Raji (cell line): Measurements from ENCODE around the gene C20orf173.
A peak's percentile ranks its signal among the peaks of the same experiment; 100 is the strongest.

Source experiments
- POLR2A ChIP-seq: IDR thresholded peaks from 2 replicates; pipeline ENCODE4 v1.6.1; 2011; ENCODE audit warnings: low read depth, low read length, control low read depth; ENCODE audit not compliant: insufficient read depth

C20orf173 gene

GRCh38 chr20:35556871-35557270 lies 27.4 kb upstream of the C20orf173 start:
- TF ChIP-seq POLR2A: no peak

GRCh38 chr20:35555951-35556645 lies 26.6 kb upstream of the C20orf173 start:
- TF ChIP-seq POLR2A: no peak

- no peak for TF ChIP-seq POLR2A
Measured at GRCh38 chr20:35552914-35553313, 23.5 kb upstream of the C20orf173 start.

- no peak for TF ChIP-seq POLR2A
Measured at GRCh38 chr20:35551503-35551902, 22.1 kb upstream of the C20orf173 start.

- no peak for TF ChIP-seq POLR2A
Measured at GRCh38 chr20:35547329-35547728, 17.9 kb upstream of the C20orf173 start.

GRCh38 chr20:35546127-35546526 lies 16.7 kb upstream of the C20orf173 start:
- TF ChIP-seq POLR2A: no peak

GRCh38 chr20:35544436-35544835 lies 15.0 kb upstream of the C20orf173 start:
- TF ChIP-seq POLR2A: no peak

GRCh38 chr20:35542990-35543389 lies 13.5 kb upstream of the C20orf173 start:
- no peak for TF ChIP-seq POLR2A

GRCh38 chr20:35541783-35542662 lies 12.6 kb upstream of the C20orf173 start, which contains the start of gene ERGIC3:
Gene ERGIC3, plus strand, starts transcription at chr20:35542078. Its CDS starts 20 bp downstream, at chr20:35542098.
- TF ChIP-seq POLR2A: peak; percentile 70

- no peak for TF ChIP-seq POLR2A
Measured at GRCh38 chr20:35541118-35541782, 11.8 kb upstream of the C20orf173 start.

GRCh38 chr20:35539756-35540212 lies 10.3 kb upstream of the C20orf173 start:
- TF ChIP-seq POLR2A: peak; percentile 66

GRCh38 chr20:35527122-35527769 lies 2.2 kb downstream of the C20orf173 start:
- TF ChIP-seq POLR2A: no peak

- no peak for TF ChIP-seq POLR2A
Measured at GRCh38 chr20:35525639-35526038, 3.8 kb downstream of the C20orf173 start.

- no peak for TF ChIP-seq POLR2A
Measured at GRCh38 chr20:35523298-35523888, 6.1 kb downstream of the C20orf173 start.

- TF ChIP-seq POLR2A: no peak
Measured at GRCh38 chr20:35518955-35519354, 10.5 kb downstream of the C20orf173 start.

- no peak for TF ChIP-seq POLR2A
Measured at GRCh38 chr20:35517125-35517524, 12.3 kb downstream of the C20orf173 start.
